Panc1 (cell line): Measurements from ENCODE around the gene RALGAPB. TPM values are rescaled to one million over a fixed set of nuclear protein-coding genes. Genes with fewer than 3 reads are reported as not detected.

Experiments used
- ATAC-seq: fragments of 200-7000 bp; cut with Tn5 transposase; 2 replicates; pipeline ENCODE4 v1.9.1; 2020; ENCODE audit warnings: mild to moderate bottlenecking, moderate library complexity
- BruUV-seq: library from RNA; stranded (reverse); fragments of 400-500 nt; replicated peaks from 2 replicates; lab custom pipeline; 2021; lab: Mats Ljungman, UMichigan
- CTCF ChIA-PET: fragments of 300-600 bp; sonication (Branson Sonifier 250); formaldehyde crosslinking; loops from one replicate; lab custom pipeline; 2022; ENCODE audit warnings: antibody characterized with exemption; lab: Charles Lee
- POLR2A ChIA-PET: fragments of 300-600 bp; sonication (Branson Sonifier 250); formaldehyde crosslinking; loops from one replicate; lab custom pipeline; 2022; ENCODE audit warnings: antibody characterized with exemption; lab: Charles Lee
- DNase-seq: peaks from one replicate; pipeline ENCODE4 v3.0.0-alpha.2; 2010; ENCODE audit warnings: low read depth, low spot score
- H3K27ac ChIP-seq: 2 replicates; pipeline ENCODE4 v1.5.1; 2011; ENCODE audit warnings: mild to moderate bottlenecking, low read length, inconsistent platforms
- H3K27me3 ChIP-seq: fragments of 200-500 bp; sonication (Bioruptor generic); 2 replicates; pipeline ENCODE4 v1.6.0; 2014; ENCODE audit warnings: low read length, inconsistent platforms; ENCODE audit not compliant: control insufficient read depth, insufficient read depth
- H3K36me3 ChIP-seq: fragments of 200-500 bp; sonication (Bioruptor generic); 2 replicates; pipeline ENCODE4 v1.5.1; 2014; ENCODE audit warnings: inconsistent platforms, mild to moderate bottlenecking, low read length, moderate library complexity; ENCODE audit not compliant: control insufficient read depth, insufficient read depth
- H3K4me1 ChIP-seq: 2 replicates; pipeline ENCODE4 v1.5.1; 2011; ENCODE audit warnings: inconsistent platforms, mild to moderate bottlenecking, low read length, moderate library complexity; ENCODE audit not compliant: control insufficient read depth, insufficient read depth
- H3K4me3 ChIP-seq, 2 experiments: 2 replicates each; pipeline ENCODE4 v1.5.1; 2011 to 2012; ENCODE audit warnings: low read depth in 2 of 2, low read length in 2 of 2, mild to moderate bottlenecking in 2 of 2, inconsistent platforms in 1 of 2, moderate library complexity in 1 of 2
- H3K9me3 ChIP-seq: fragments of 200-500 bp; sonication (Bioruptor generic); 2 replicates; pipeline ENCODE4 v1.5.1; 2014; ENCODE audit warnings: low read depth, mild to moderate bottlenecking, inconsistent platforms, low read length, moderate library complexity; ENCODE audit not compliant: control insufficient read depth, insufficient read depth
- CTCF ChIP-seq: fragments of 450-650 bp; IDR thresholded peaks from 2 replicates; pipeline ENCODE4 v1.5.1; 2017; ENCODE audit warnings: mild to moderate bottlenecking
- POLR2AphosphoS5 ChIP-seq: IDR thresholded peaks from 2 replicates; pipeline ENCODE4 v1.6.1; 2012; ENCODE audit warnings: mild to moderate bottlenecking, low read depth, low read length, moderate library complexity
- REST ChIP-seq, 2 experiments: IDR thresholded peaks; 2 replicates each; pipeline ENCODE4 v1.6.1; 2011 to 2012; ENCODE audit warnings: low read depth in 2 of 2, control low read depth in 1 of 2, low read length in 1 of 2, mild to moderate bottlenecking in 1 of 2, moderate library complexity in 1 of 2; ENCODE audit not compliant: insufficient read depth in 1 of 2
- SIN3A ChIP-seq: IDR thresholded peaks from 2 replicates; pipeline ENCODE4 v1.6.1; 2012; ENCODE audit warnings: low read depth, mild to moderate bottlenecking, low read length, moderate library complexity, borderline replicate concordance; ENCODE audit not compliant: insufficient read depth
- TCF7L2 ChIP-seq: IDR thresholded peaks from 2 replicates; pipeline ENCODE4 v1.6.1; 2011; ENCODE audit warnings: mild to moderate bottlenecking, low read depth, low read length, inconsistent platforms
- in situ Hi-C: cut with HindIII; loops from 2 replicates; pipeline ENCODE4 v1.10.0; 2016; ENCODE audit warnings: low sequenced_read_pairs, low pct_unique_long_range_greater_than_20kb
- intact Hi-C: fragments of 100-400 bp; cut with micrococcal nuclease; formaldehyde crosslinking; loops from one replicate; pipeline ENCODE4 v1.10.0; 2022; ENCODE audit not compliant: unreplicated experiment
- total RNA-seq: library from RNA; stranded (reverse); gene quantifications from one replicate; pipeline ENCODE4 v1.2.1, GENCODE V29; 2021; ENCODE audit not compliant: unreplicated experiment

Gene RALGAPB
- total RNA-seq, 1 experiment from 2014 or later = 33.1 TPM

GRCh38 chr20:38473367-38473795 is 738 bp downstream of the RALGAPB start:
- DNase-seq (no peak), ATAC-seq (no peak)
- no peaks in the 10 kb centered on the region; the same call in 1 of the 2 replicates for H3K36me3 ChIP-seq
- peak overlapping the region; percentile 80 for H3K27ac ChIP-seq
- peaks cover 26% of the 10 kb centered on the region for H3K4me1 ChIP-seq
- intact Hi-C loops = no loop called here
- H3K4me3 ChIP-seq = peak overlapping the region; percentile 61 to 90
- CTCF ChIA-PET = no interaction called here
- in situ Hi-C loops = no loop called here
- no TSS peak for BruUV-seq
- POLR2A ChIA-PET = interaction anchor here (1.3 to 1.6 kb wide), 2 partner anchors 16 to 38 kb away, joined by 3 to 5 read pairs; partner anchors contain the start of gene SNHG17
- H3K27me3 ChIP-seq = no peaks in the 10 kb centered on the region
- no peaks in the 10 kb centered on the region for H3K9me3 ChIP-seq
- TF ChIP-seq TCF7L2 (no peak), SIN3A (no peak), REST (IDR thresholded peaks at IDR 0.05; ENCODE audit: insufficient read depth in 1 of 2, low read depth in 2 of 2, low read length in 1 of 2) (no peak), POLR2AphosphoS5 (no peak), CTCF (no peak)

- Histone ChIP-seq H3K27ac (no peak overlapping the region), H3K9me3 (no peaks in the 10 kb centered on the region), H3K27me3 (no peaks in the 10 kb centered on the region), H3K4me3 (no peak overlapping the region), H3K36me3 (no peaks in the 10 kb centered on the region; the same call in 1 of the 2 replicates), H3K4me1 (peaks cover 17% of the 10 kb centered on the region)
- POLR2A ChIA-PET = no interaction called here
- no peak for DNase-seq
- TF ChIP-seq TCF7L2 (no peak), REST (IDR thresholded peaks at IDR 0.05; ENCODE audit: insufficient read depth in 1 of 2, low read depth in 2 of 2, low read length in 1 of 2) (no peak), POLR2AphosphoS5 (no peak), CTCF (no peak), SIN3A (no peak)
- no TSS peak for BruUV-seq
- CTCF ChIA-PET = no interaction called here
- in situ Hi-C loops = no loop called here
- intact Hi-C loops = no loop called here
- ATAC-seq = no peak
These were observed 5.1 kb downstream of the RALGAPB start for GRCh38 chr20:38477747-38478146.
